H1 (cell line): ENCODE data around the gene THPO. TPM values are rescaled to one million over a fixed set of nuclear protein-coding genes. Genes with fewer than 3 reads are reported as not detected.
A peak's percentile ranks its signal among the peaks of the same experiment; 100 is the strongest.

ENCODE experiments used
- CTCF ChIA-PET: fragments of 300-600 bp; sonication (Branson Sonifier 250); formaldehyde crosslinking; loops from one replicate; lab custom pipeline; 2021; ENCODE audit not compliant: partially characterized antibody; lab: Charles Lee
- POLR2A ChIA-PET: fragments of 300-600 bp; sonication (Branson Sonifier 250); formaldehyde crosslinking; loops from one replicate; lab custom pipeline; 2021; ENCODE audit warnings: inconsistent platforms; ENCODE audit not compliant: partially characterized antibody; lab: Charles Lee
- DNase-seq, 2 experiments: peaks; one replicate each; pipeline versions ENCODE4 v3.0.0 to v3.0.0-alpha.2; 2010 to 2022; ENCODE audit warnings: low spot score in 2 of 2, low read depth in 1 of 2, mixed read lengths in 1 of 2
- FAIRE-seq: peaks from 2 replicates; lab custom pipeline; 2011; peaks lifted over from hg19 to GRCh38; lab: Jason Lieb, UNC
- H2AFZ ChIP-seq: 2 replicates; pipeline ENCODE4 v1.8.1; 2012; ENCODE audit warnings: low read length, inconsistent platforms
- H2AK5ac ChIP-seq: 2 replicates; pipeline ENCODE4 v1.6.1; 2013; ENCODE audit warnings: low read depth, low read length
- H2BK120ac ChIP-seq: replicated peaks from 2 replicates; pipeline ENCODE3; 2013; ENCODE audit warnings: low read depth, low read length, inconsistent platforms
- H2BK12ac ChIP-seq: 2 replicates; pipeline ENCODE4 v1.6.1; 2013; ENCODE audit warnings: low read depth, low read length
- H2BK15ac ChIP-seq: 2 replicates; pipeline ENCODE4 v1.6.1; 2013; ENCODE audit warnings: low read length
- H2BK20ac ChIP-seq: 2 replicates; pipeline ENCODE4 v1.6.1; 2013; ENCODE audit warnings: low read length
- H2BK5ac ChIP-seq: 2 replicates; pipeline ENCODE4 v1.6.1; 2013; ENCODE audit warnings: low read depth, low read length
- H3K14ac ChIP-seq: 2 replicates; pipeline ENCODE4 v1.6.1; 2013; ENCODE audit warnings: inconsistent platforms; ENCODE audit not compliant: insufficient read length
- H3K18ac ChIP-seq: 2 replicates; pipeline ENCODE4 v1.6.1; 2013; ENCODE audit warnings: low read length; ENCODE audit errors: extremely low read depth
- H3K23ac ChIP-seq: 2 replicates; pipeline ENCODE4 v1.6.1; 2013; ENCODE audit warnings: inconsistent platforms; ENCODE audit not compliant: insufficient read length
- H3K23me2 ChIP-seq: 2 replicates; pipeline ENCODE4 v1.6.1; 2013; ENCODE audit warnings: low read depth, low read length
- H3K27ac ChIP-seq: 2 replicates; pipeline ENCODE4 v1.6.1; 2011; ENCODE audit warnings: low read depth, low read length, inconsistent platforms
- H3K27me3 ChIP-seq, 4 experiments: replicated peaks in 1 of 4; 1 replicate in 1 of 4; 2 replicates in 3 of 4; pipeline versions ENCODE4 v1.6.1 to v1.8.1; 2011 to 2013; ENCODE audit warnings: low read length in 3 of 4, mild to moderate bottlenecking in 3 of 4, inconsistent platforms in 2 of 4, mixed read lengths in 2 of 4, moderate library complexity in 1 of 4; ENCODE audit not compliant: control insufficient read depth in 3 of 4, insufficient read depth in 3 of 4; ENCODE audit errors: extremely low read depth in 1 of 4
- H3K36me3 ChIP-seq, 4 experiments: 2 replicates each; pipeline versions ENCODE4 v1.6.1 to v1.8.1; 2011 to 2013; ENCODE audit warnings: mild to moderate bottlenecking in 4 of 4, low read length in 3 of 4, moderate library complexity in 2 of 4, control low read depth in 1 of 4, inconsistent platforms in 1 of 4; ENCODE audit not compliant: insufficient read depth in 4 of 4, control insufficient read depth in 2 of 4
- H3K4ac ChIP-seq: replicated peaks from 2 replicates; pipeline ENCODE3; 2013; ENCODE audit warnings: low read length, low read depth, mixed read lengths, inconsistent platforms; ENCODE audit not compliant: insufficient read length
- H3K4me1 ChIP-seq, 4 experiments: replicated peaks in 1 of 4; 1 replicate in 1 of 4; 2 replicates in 3 of 4; pipeline versions ENCODE4 v1.6.1 to v1.8.1; 2011 to 2013; ENCODE audit warnings: low read length in 3 of 4, inconsistent platforms in 2 of 4, mixed read lengths in 1 of 4; ENCODE audit not compliant: insufficient read depth in 4 of 4, control insufficient read depth in 3 of 4
- H3K4me2 ChIP-seq, 2 experiments: 2 replicates each; pipeline versions ENCODE4 v1.6.1 to v1.8.1; 2011 to 2013; ENCODE audit warnings: low read depth in 2 of 2, low read length in 2 of 2, control low read depth in 1 of 2, inconsistent platforms in 1 of 2, mild to moderate bottlenecking in 1 of 2; ENCODE audit not compliant: insufficient read depth in 1 of 2
- H3K4me3 ChIP-seq, 4 experiments: fragments of 200-600, 300-600 bp in 1 of 4; sonication (generic), shearing (Covaris generic), sonication (Bioruptor Twin) in 1 of 4; 2 replicates each; pipeline versions ENCODE4 v1.5.1 to v1.8.1; 2011 to 2016; ENCODE audit warnings: low read length in 4 of 4, low read depth in 3 of 4, control low read depth in 2 of 4, inconsistent platforms in 2 of 4, mild to moderate bottlenecking in 2 of 4, mixed read lengths in 1 of 4, moderate library complexity in 1 of 4; ENCODE audit not compliant: insufficient read depth in 2 of 4; ENCODE audit errors: extremely low read depth in 1 of 4
- H3K56ac ChIP-seq: replicated peaks from 2 replicates; pipeline ENCODE3; 2013; ENCODE audit warnings: low read depth, mild to moderate bottlenecking, mixed read lengths, low read length, inconsistent platforms; ENCODE audit not compliant: insufficient read length
- H3K79me1 ChIP-seq: 2 replicates; pipeline ENCODE4 v1.6.1; 2013; ENCODE audit warnings: low read depth, low read length, control low read depth
- H3K79me2 ChIP-seq, 2 experiments: 2 replicates each; pipeline versions ENCODE4 v1.6.1 to v1.8.1; 2012 to 2013; ENCODE audit warnings: low read length in 2 of 2, mild to moderate bottlenecking in 2 of 2, inconsistent platforms in 1 of 2; ENCODE audit not compliant: insufficient read depth in 2 of 2, control insufficient read depth in 1 of 2
- H3K9ac ChIP-seq, 4 experiments: replicated peaks in 1 of 4; 1 replicate in 1 of 4; 2 replicates in 3 of 4; pipeline versions ENCODE4 v1.6.1 to v1.8.1; 2011 to 2013; ENCODE audit warnings: low read depth in 3 of 4, low read length in 3 of 4, control low read depth in 2 of 4, mild to moderate bottlenecking in 2 of 4, moderate library complexity in 2 of 4, inconsistent platforms in 1 of 4; ENCODE audit errors: extremely low read depth in 1 of 4
- H3K9me3 ChIP-seq, 2 experiments: 2 replicates each; pipeline versions ENCODE4 v1.6.1 to v1.8.1; 2012 to 2013; ENCODE audit warnings: mild to moderate bottlenecking in 2 of 2, moderate library complexity in 2 of 2, control low read depth in 1 of 2, inconsistent platforms in 1 of 2, low read depth in 1 of 2, low read length in 1 of 2, mixed read lengths in 1 of 2; ENCODE audit not compliant: insufficient read depth in 2 of 2
- H4K20me1 ChIP-seq, 2 experiments: replicated peaks in 1 of 2; 2 replicates each; pipeline versions ENCODE3 to v1.8.1; 2011 to 2013; ENCODE audit warnings: inconsistent platforms in 2 of 2, low read length in 2 of 2, mild to moderate bottlenecking in 1 of 2; ENCODE audit not compliant: insufficient read depth in 2 of 2, control insufficient read depth in 1 of 2
- H4K5ac ChIP-seq: 2 replicates; pipeline ENCODE4 v1.6.1; 2013; ENCODE audit warnings: low read length, low read depth, mixed read lengths, inconsistent platforms; ENCODE audit not compliant: insufficient read length
- H4K8ac ChIP-seq: 2 replicates; pipeline ENCODE4 v1.8.0; 2013; ENCODE audit warnings: mild to moderate bottlenecking, moderate library complexity, low read length, inconsistent platforms; ENCODE audit not compliant: insufficient read depth; ENCODE audit errors: extremely low read depth
- H4K91ac ChIP-seq: replicated peaks from 2 replicates; pipeline ENCODE3; 2013; ENCODE audit warnings: low read length, mixed read lengths, inconsistent platforms; ENCODE audit not compliant: insufficient read length
- CBX8 ChIP-seq: fragments of 300-800, 300-1000 bp; sonication (generic); IDR thresholded peaks from 2 replicates; pipeline ENCODE4 v1.7.1; 2016; ENCODE audit warnings: low read depth, low read length, borderline replicate concordance
- POLR2AphosphoS5 ChIP-seq: IDR thresholded peaks from 2 replicates; pipeline ENCODE4 v1.6.1; 2011; ENCODE audit warnings: low read depth, low read length
- WGBS, 2 experiments: shearing (Covaris generic) in 1 of 2; methylation state at CpG; one replicate each; pipeline versions ENCODE4 v1.1.6 to v1.1.7; 2013 to 2015; ENCODE audit warnings: low lambda C conversion rate in 2 of 2, mixed read lengths in 2 of 2, inconsistent platforms in 1 of 2, low coverage in 1 of 2, missing lambda C conversion rate in 1 of 2; ENCODE audit not compliant: insufficient replicate concordance in 2 of 2, insufficient coverage in 1 of 2, insufficient read length in 1 of 2; ENCODE audit errors: extremely low coverage in 1 of 2, missing lambda C conversion rate in 1 of 2; 5-methylcytosine and 5-hydroxymethylcytosine counted together
- polyA plus RNA-seq, 7 experiments: library from polyadenylated mRNA; depleted of rRNA in 3 of 7; stranded (reverse) in 5 of 7; unstranded in 2 of 7; fragments of >200 nt in 5 of 7; fragments of 200-250 nt in 2 of 7; gene quantifications; 1 replicate in 5 of 7; 2 replicates in 1 of 7; 4 replicates in 1 of 7; pipeline versions ENCODE4 v1.2.1 to v1.2.3, GENCODE V29; 2011 to 2013; ENCODE audit warnings: missing spikeins in 2 of 7, mixed read lengths in 2 of 7
- total RNA-seq: library from RNA; stranded (reverse); fragmentation: NEBNext Ultra II Directional; extraction: Animal tissue kit (Norgen Biotek cat#: 25700); gene quantifications from 2 replicates; pipeline ENCODE4 v1.2.1, GENCODE V29; 2021

THPO gene
- total and polyA plus RNA-seq, 2 of the 8 experiments (the other 6 are each of a cell fraction or from before 2014, with no cell fraction given) = 0.82 to 1.2 TPM

DNA sequence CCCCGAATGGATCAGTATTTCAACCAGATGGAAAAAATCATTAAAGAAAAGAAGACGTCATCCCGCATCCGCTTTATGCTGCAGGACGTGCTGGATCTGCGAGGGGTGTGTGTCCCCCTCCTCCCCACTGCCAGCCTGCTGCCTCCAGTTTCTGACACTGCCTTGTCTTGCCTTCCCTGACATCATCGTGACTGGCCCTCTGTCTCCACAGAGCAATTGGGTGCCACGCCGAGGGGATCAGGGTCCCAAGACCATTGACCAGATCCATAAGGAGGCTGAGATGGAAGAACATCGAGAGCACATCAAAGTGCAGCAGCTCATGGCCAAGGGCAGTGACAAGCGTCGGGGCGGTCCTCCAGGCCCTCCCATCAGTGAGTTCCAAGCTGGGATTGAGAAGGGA is 52.7 kb downstream of the THPO start:
- H3K14ac ChIP-seq = no peak overlapping the region
- H3K4me2 ChIP-seq = no peak overlapping the region
- no peak overlapping the region for H4K91ac ChIP-seq
- DNase-seq (no peak), FAIRE-seq (no peak)
- H2BK12ac ChIP-seq = no peak overlapping the region
- no peak overlapping the region for H2BK15ac ChIP-seq
- H2BK5ac ChIP-seq = no peak overlapping the region
- H4K8ac ChIP-seq = no peak overlapping the region; the same call in 1 of the 2 replicates
- no peak overlapping the region for H3K9ac ChIP-seq
- no peak overlapping the region for H2BK20ac ChIP-seq
- H3K23ac ChIP-seq = no peak overlapping the region
- ChIA-PET POLR2A (interaction anchor here (0.8 to 9.8 kb wide), 12 partner anchors 8 to 80 kb away, joined by 3 to 148 read pairs (median 11); partner anchors contain the start of genes EIF4G1 and FAM131A), CTCF (interaction anchor here (0.7 to 1.3 kb wide), 2 partner anchors 217 to 244 kb away, joined by 3 read pairs; no protein-coding TSS in a partner anchor)
- peaks cover 79 to 99% (median 95%) of the 10 kb centered on the region in 4 experiments for H3K36me3 ChIP-seq
- H3K9me3 ChIP-seq = no peaks in the 10 kb centered on the region
- H4K20me1 ChIP-seq = peaks cover 18 to 22% of the 10 kb centered on the region in 2 experiments
- no peaks in the 10 kb centered on the region for H3K4me1 ChIP-seq
- H3K27me3 ChIP-seq = no peaks in the 10 kb centered on the region
- H3K27ac ChIP-seq = no peak overlapping the region
- no peak overlapping the region for H3K4me3 ChIP-seq
- no peak overlapping the region for H4K5ac ChIP-seq
- H3K4ac ChIP-seq = no peak overlapping the region
- H3K56ac ChIP-seq = no peak overlapping the region
- 88% methylated on average over 10 of the region's 13 CpGs; no CpG with 5 or more reads in 1 of the 2 experiments for WGBS, 2 experiments
- no peaks in the 10 kb centered on the region for H3K23me2 ChIP-seq
- TF ChIP-seq POLR2AphosphoS5 (peak; percentile 39; the same call in 1 of the 2 replicates), CBX8 (no peak)
- TF ChIP-seq, all 59 proteins: peak for 1
- Histone ChIP-seq H2BK120ac (no peak overlapping the region), H3K79me2 (peaks cover 0 to 11% of the 10 kb centered on the region in 2 experiments; a peak in 1 of 4 replicates), H2AFZ (no peak overlapping the region), H3K79me1 (peaks cover 2% of the 10 kb centered on the region; the same call in 1 of the 2 replicates), H3K18ac (no peak overlapping the region), H2AK5ac (no peak overlapping the region)
